ENCODE data around the gene TBRG1.

Gene TBRG1

GRCh38 chr11:124612567-124613246 is 10.0 kb upstream of the TBRG1 start:
- no peak for DNase-seq (ENCODE audit: low spot score)

GRCh38 chr11:124618863-124619262 is 3.8 kb upstream of the TBRG1 start:
- no peak for DNase-seq (ENCODE audit: low spot score)

- peak; percentile 31 for DNase-seq (ENCODE audit: low spot score)
These were observed 1.3 kb downstream of the TBRG1 start for GRCh38 chr11:124623861-124624525.

- no peak for DNase-seq (ENCODE audit: low spot score)
These were observed 3.0 kb downstream of the TBRG1 start for GRCh38 chr11:124625504-124626168.

GRCh38 chr11:124627546-124627945 is 4.9 kb downstream of the TBRG1 start:
- no peak for DNase-seq (ENCODE audit: low spot score)

GRCh38 chr11:124629961-124630360 is 7.3 kb downstream of the TBRG1 start:
- DNase-seq (ENCODE audit: low spot score), result no peak

GRCh38 chr11:124633355-124633754 is 10.7 kb downstream of the TBRG1 start:
- DNase-seq (ENCODE audit: low spot score), result peak; percentile 20

- DNase-seq (ENCODE audit: low spot score), result no peak
These were observed 13.3 kb downstream of the TBRG1 start for GRCh38 chr11:124635932-124636331.

GRCh38 chr11:124638500-124638899 is 15.8 kb downstream of the TBRG1 start:
- DNase-seq (ENCODE audit: low spot score), result no peak

GRCh38 chr11:124639186-124639585 is 16.5 kb downstream of the TBRG1 start:
- DNase-seq (ENCODE audit: low spot score), result no peak

- no peak for DNase-seq (ENCODE audit: low spot score)
These were observed 18.0 kb downstream of the TBRG1 start for GRCh38 chr11:124640666-124641065.

- DNase-seq (ENCODE audit: low spot score), result no peak
These were observed 20.0 kb downstream of the TBRG1 start for GRCh38 chr11:124642628-124643027.

GRCh38 chr11:124643042-124643604 is 20.5 kb downstream of the TBRG1 start:
- no peak for DNase-seq (ENCODE audit: low spot score)

GRCh38 chr11:124643605-124644425 is 21.2 kb downstream of the TBRG1 start:
- DNase-seq (ENCODE audit: low spot score), result peak; percentile 77

GRCh38 chr11:124644426-124645280 is 22.0 kb downstream of the TBRG1 start:
- DNase-seq (ENCODE audit: low spot score), result peak; percentile 79

GRCh38 chr11:124646148-124646547 is 23.5 kb downstream of the TBRG1 start:
- DNase-seq (ENCODE audit: low spot score), result no peak

- DNase-seq (ENCODE audit: low spot score), result no peak
These were observed 25.9 kb downstream of the TBRG1 start for GRCh38 chr11:124648610-124649009.

- no peak for DNase-seq (ENCODE audit: low spot score)
These were observed 34.3 kb downstream of the TBRG1 start for GRCh38 chr11:124656774-124657630.

GRCh38 chr11:124657904-124658303 is 35.2 kb downstream of the TBRG1 start:
- DNase-seq (ENCODE audit: low spot score), result no peak

GRCh38 chr11:124658501-124658900 is 35.8 kb downstream of the TBRG1 start:
- no peak for DNase-seq (ENCODE audit: low spot score)

Data from GM03348 (cell line).